ENCODE measurements around the gene TRIM38. TPM values are rescaled to one million over a fixed set of nuclear protein-coding genes. Genes with fewer than 3 reads are reported as not detected.

TRIM38 gene
- total and polyA plus RNA-seq, 2 experiments from 2014 or later, result 5.2 to 8.6 TPM

GRCh38 chr6:25959890-25960536 lies 2.6 kb upstream of the TRIM38 start:
- Histone ChIP-seq H3K36me3 (replicated peaks; ENCODE audit: insufficient read depth, low read depth) (no peaks in the 10 kb centered on the region), H3K4me2 (no peak overlapping the region), H2AFZ (no peak overlapping the region), H3K27ac (no peak overlapping the region), H3K9me2 (replicated peaks; ENCODE audit: insufficient read depth) (no peaks in the 10 kb centered on the region), H3K27me3 (no peaks in the 10 kb centered on the region), H3K4me1 (ENCODE audit: insufficient read depth) (peaks cover 29% of the 10 kb centered on the region), H3K79me2 (peaks cover 15% of the 10 kb centered on the region), H4K20me1 (ENCODE audit: insufficient read depth, poor library complexity, severe bottlenecking) (no peaks in the 10 kb centered on the region), H3K4me3 (no peak overlapping the region), H3K9me3 (ENCODE audit: low read depth) (no peaks in the 10 kb centered on the region)
- 73% methylated on average over 2 of the region's 2 CpGs for WGBS (ENCODE audit: low lambda C conversion rate, missing lambda C conversion rate)
- DNase-seq (ENCODE audit: low spot score), result no peak
- TF ChIP-seq CTCF (IDR thresholded peaks at IDR 0.05; ENCODE audit: poor library complexity) (no peak), EZH2 (IDR thresholded peaks at IDR 0.05; ENCODE audit: borderline replicate concordance) (no peak), EZH2phosphoT487 (IDR thresholded peaks at IDR 0.05; ENCODE audit: low read depth, severe bottlenecking, unreplicated experiment) (no peak)

- no peak for DNase-seq (ENCODE audit: low spot score)
- Histone ChIP-seq H3K4me2 (no peak overlapping the region), H3K4me1 (ENCODE audit: insufficient read depth) (peaks cover 29% of the 10 kb centered on the region), H3K9me2 (replicated peaks; ENCODE audit: insufficient read depth) (no peaks in the 10 kb centered on the region), H4K20me1 (ENCODE audit: insufficient read depth, poor library complexity, severe bottlenecking) (no peaks in the 10 kb centered on the region), H3K27ac (no peak overlapping the region), H3K36me3 (replicated peaks; ENCODE audit: insufficient read depth, low read depth) (no peaks in the 10 kb centered on the region), H3K79me2 (peaks cover 19% of the 10 kb centered on the region), H3K9me3 (ENCODE audit: low read depth) (no peaks in the 10 kb centered on the region), H2AFZ (no peak overlapping the region), H3K4me3 (no peak overlapping the region), H3K27me3 (no peaks in the 10 kb centered on the region)
- WGBS (ENCODE audit: low lambda C conversion rate, missing lambda C conversion rate), result 94% methylated on average over 3 of the region's 3 CpGs
- TF ChIP-seq EZH2 (IDR thresholded peaks at IDR 0.05; ENCODE audit: borderline replicate concordance) (no peak), EZH2phosphoT487 (IDR thresholded peaks at IDR 0.05; ENCODE audit: low read depth, severe bottlenecking, unreplicated experiment) (no peak), CTCF (IDR thresholded peaks at IDR 0.05; ENCODE audit: poor library complexity) (no peak)
Observed at GRCh38 chr6:25960734-25961133, 1.9 kb upstream of the TRIM38 start.

GRCh38 chr6:25961619-25962148 lies 918 bp upstream of the TRIM38 start:
- H3K4me1 ChIP-seq (ENCODE audit: insufficient read depth), result peaks cover 29% of the 10 kb centered on the region
- peak overlapping the region; percentile 87 for H3K4me2 ChIP-seq
- no peaks in the 10 kb centered on the region for H4K20me1 ChIP-seq (ENCODE audit: insufficient read depth, poor library complexity, severe bottlenecking)
- H3K36me3 ChIP-seq (replicated peaks; ENCODE audit: insufficient read depth, low read depth), result no peaks in the 10 kb centered on the region
- peak overlapping the region; percentile 30 for H2AFZ ChIP-seq
- no peaks in the 10 kb centered on the region for H3K27me3 ChIP-seq
- no peak for TF ChIP-seq EZH2phosphoT487 (IDR thresholded peaks at IDR 0.05; ENCODE audit: low read depth, severe bottlenecking, unreplicated experiment)
- TF ChIP-seq EZH2 (IDR thresholded peaks at IDR 0.05; ENCODE audit: borderline replicate concordance), result no peak
- no peak for TF ChIP-seq CTCF (IDR thresholded peaks at IDR 0.05; ENCODE audit: poor library complexity)
- DNase-seq (ENCODE audit: low spot score), result no peak
- WGBS (ENCODE audit: low lambda C conversion rate, missing lambda C conversion rate), result 90% methylated on average over 3 of the region's 3 CpGs
- no peaks in the 10 kb centered on the region for H3K9me3 ChIP-seq (ENCODE audit: low read depth)
- H3K79me2 ChIP-seq, result peaks cover 27% of the 10 kb centered on the region
- H3K4me3 ChIP-seq, result no peak overlapping the region
- H3K27ac ChIP-seq, result peak overlapping the region; percentile 94
- H3K9me2 ChIP-seq (replicated peaks; ENCODE audit: insufficient read depth), result no peaks in the 10 kb centered on the region
